Smooth muscle cell of the brain vasculature (primary cell): ENCODE data around the gene ARHGEF12.

ENCODE experiments used
- DNase-seq: peaks from one replicate; pipeline ENCODE4 v3.0.0-alpha.2; 2012; ENCODE audit warnings: low read depth, low spot score

ARHGEF12 gene

DNA sequence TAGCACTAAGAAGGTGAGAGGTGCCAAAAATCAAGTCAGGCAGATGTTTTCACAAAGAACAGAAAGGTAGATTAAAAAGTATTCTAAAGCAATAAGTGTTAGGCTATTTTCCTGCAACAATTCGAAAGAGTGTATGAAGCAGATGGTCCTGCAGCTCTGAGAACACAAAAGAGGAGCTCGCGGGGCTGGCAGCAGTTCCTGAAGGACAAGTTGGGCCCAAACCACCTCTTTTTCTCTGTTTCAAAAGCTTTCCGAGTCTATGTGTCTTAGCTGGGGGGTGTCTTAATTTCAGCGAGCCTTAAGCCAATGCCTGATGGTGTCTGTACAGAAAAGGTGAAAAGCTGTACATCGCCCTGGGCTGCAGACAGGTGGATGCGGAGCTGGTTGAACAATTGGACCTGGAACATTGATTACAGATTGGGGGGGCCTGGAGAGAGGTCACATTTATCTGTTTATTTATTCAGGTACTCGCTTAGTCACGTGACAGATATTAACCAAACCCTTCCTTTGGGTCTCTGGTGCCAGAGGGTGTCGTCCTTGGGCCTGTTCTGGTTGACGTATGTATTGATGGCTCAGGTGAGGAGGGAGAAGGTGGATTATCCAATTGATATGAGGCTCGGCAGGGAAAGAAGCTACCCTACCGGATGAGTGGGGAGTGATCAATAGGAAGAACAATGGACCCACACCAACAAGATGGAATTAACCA is 200.0 kb downstream of the ARHGEF12 start:
- no peak for DNase-seq

DNA sequence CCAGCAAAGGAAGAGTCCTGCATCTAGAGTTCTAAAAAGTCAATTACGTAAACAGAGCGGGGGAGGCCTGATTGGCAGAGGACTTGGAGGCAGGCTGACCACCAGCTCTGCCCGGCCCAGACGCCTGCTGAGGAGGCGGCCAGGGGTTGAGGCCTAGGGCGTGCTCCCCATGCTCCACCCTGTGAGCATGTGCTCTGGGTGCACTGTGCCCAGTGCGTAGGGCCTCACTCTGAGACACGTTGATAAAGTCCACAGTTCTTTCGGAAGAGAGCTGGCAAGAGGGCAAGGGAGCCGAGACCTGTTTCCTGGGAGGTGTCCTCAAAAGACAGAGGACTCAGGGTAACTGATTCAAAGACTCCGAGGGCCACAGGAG is 200.6 kb downstream of the ARHGEF12 start:
- DNase-seq, result no peak

DNA sequence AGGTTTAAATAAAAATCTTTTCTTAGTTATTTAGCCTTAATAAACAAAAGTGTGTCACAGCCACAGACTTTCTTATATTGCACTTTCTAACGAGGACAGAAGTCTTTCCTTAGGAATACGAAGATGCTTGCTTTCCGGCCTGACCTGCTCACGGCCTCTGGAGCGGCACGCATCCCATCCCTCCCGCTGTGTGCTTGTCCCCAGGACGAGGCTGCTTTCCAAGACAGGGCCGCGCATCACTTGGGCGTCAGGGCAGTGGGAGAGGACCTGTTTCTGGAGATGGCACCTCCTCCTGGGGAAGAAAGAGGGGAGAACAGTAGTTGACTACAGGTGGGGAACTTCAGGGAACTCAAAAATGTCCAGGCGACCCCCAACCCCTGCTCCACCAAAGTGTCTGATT is 201.8 kb downstream of the ARHGEF12 start:
- DNase-seq, result no peak

GRCh38 chr11:120538707-120539106 is 202.5 kb downstream of the ARHGEF12 start:
- DNase-seq, result no peak
